Endothelial cell of hepatic sinusoid (primary cell): ENCODE data around the gene FOXO1.

Experiments used
- in situ Hi-C: cut with HindIII; loops from 2 replicates; pipeline ENCODE4 v1.10.0; 2017; ENCODE audit warnings: low sequenced_read_pairs

Gene FOXO1

DNA sequence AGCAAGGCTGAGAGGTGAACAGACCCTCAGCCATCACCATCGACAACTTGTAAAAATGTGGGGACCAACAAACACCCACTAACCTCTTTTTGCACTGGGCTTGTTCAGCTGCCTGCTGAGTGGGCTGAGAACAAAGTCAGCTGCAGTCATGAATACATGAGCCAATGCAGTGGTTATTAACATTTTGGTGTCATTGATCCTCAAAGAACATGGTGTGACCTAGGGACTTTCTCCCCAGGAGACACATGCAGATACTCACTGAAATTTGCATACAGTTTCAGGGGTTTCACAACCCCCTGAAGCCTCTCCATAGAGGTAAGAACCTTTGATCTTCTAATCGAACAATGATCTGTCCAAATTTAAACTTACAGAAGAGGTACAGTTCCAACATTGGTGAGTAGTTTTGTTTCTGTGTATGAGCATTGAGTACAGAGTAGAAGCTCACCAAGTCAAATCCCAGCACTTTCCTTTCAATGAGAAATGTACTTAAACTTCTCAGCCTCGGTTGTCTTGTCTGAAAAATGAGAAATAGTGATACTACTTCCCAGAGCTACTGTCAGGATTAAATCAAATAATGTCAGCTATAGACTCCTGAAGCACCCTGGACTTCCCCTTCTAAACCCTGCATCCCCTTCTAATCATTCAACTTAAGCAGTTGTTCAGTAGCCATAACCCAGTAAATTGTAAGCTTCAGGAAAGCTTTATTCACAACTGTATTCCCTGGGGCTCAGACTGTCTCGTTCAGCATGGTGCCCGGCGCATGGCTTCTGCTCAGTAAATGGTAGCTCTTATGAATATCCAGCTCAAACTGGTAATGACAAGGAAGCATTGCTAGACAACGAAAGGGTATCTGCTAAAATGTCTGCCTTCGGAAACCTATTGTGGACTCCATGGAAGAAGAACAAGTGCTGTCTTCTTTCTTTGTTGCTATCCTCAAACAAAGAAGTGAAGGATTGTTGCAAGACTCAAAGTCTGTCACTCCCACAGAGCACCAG is 148.7 kb downstream of the FOXO1 start:
- in situ Hi-C loops: no loop called here

DNA sequence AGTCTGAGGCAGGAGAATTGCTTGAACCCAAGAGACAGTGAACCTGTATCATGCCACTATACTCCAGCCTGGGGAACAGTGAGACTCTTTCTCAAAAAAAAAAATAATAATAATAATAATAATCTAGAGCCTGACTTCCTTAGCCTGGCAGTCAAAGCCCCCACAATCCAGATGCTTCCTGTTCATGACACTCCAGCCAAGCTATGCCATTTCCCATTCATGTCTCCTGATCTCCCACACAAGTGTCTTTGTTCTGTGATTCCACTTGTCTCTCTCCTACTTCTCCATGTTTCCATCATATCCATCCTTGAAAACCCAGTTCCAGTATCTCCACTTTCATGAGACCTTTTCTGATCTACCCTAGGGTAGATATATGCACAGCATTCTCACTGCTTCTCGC is 150.7 kb downstream of the FOXO1 start:
- in situ Hi-C loops: no loop called here

DNA sequence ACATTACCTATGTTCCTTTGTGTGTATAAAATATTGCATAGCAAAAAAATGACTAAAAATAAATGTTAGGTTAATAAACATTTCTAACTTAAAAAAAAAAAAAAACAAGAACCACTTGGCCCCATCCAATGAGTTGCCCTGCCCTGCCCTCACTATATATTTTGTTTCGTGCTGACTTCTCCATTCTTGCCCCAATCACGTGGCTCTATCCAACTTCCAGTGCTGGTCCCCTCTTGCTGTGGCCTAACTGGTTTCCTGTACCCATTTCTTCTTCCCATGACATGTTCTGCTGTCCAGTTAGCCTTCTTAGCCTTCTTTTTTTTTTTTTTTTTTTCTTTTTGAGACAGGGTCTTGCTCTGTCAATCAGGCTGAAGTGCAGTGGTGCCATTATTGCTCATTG is 151.6 kb downstream of the FOXO1 start:
- in situ Hi-C loops: no loop called here

DNA sequence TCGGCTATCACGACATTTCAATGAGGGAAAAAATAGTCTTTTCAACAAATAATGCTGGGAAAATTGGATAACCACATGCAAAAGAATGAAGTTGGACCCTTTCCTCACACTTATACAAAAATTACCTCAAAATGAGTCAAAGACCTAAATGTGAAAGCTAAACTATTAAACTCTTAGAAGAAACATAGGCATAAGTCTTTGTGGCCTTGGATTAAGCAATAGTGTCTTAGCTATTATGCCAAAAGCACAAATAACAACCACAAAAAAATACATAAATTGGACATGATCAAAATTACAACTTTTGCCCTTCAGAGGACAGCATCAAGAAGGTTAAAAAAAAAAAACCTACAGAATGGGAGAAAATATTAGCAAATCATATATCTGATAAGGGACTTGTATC is 156.6 kb downstream of the FOXO1 start:
- in situ Hi-C loops: no loop called here

DNA sequence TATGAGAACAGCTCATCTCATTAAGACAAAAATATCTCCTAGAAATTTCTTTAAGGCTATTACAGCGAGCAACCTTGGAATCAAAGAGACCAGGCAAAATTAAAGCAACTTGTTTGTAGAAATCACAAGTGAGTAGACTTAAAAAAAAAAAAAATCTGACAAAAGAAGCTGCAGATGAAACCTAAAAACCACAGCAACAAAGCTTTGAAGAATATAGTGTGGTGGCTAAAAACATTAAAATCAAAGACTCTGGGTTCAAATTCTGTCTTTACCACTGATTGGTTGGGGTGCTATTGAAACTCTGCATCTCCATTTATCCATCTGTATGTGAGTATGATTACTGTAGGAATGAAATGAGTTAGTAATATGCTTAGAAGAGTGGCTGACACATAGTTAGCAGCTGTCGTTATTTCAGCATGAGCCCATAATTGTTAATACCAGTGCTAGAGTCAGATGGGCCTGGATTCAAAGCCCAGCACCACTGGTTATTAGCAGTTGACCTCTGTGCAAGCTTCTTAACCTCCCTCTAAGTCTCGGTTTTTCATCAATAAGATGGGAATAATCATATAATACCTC is 157.6 kb downstream of the FOXO1 start:
- in situ Hi-C loops: no loop called here

DNA sequence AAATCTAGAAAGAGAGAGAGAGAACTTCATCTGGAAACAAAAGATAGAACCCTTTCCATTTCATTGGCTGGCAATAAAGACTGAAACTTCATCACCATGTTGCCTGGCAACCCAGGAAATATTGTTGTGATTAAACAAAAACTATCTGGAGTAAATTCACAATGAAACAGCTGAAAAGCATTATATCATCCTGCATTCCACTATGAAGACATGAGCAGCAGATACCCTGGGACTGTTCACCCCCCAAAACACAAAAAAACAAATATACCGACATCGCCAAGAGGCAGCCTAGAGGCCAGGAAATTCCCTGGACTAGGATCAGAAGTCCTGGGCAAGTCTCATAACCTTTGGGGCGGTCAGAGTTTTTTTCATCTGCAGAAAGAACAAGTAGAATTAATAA is 158.3 kb downstream of the FOXO1 start:
- in situ Hi-C loops: no loop called here

DNA sequence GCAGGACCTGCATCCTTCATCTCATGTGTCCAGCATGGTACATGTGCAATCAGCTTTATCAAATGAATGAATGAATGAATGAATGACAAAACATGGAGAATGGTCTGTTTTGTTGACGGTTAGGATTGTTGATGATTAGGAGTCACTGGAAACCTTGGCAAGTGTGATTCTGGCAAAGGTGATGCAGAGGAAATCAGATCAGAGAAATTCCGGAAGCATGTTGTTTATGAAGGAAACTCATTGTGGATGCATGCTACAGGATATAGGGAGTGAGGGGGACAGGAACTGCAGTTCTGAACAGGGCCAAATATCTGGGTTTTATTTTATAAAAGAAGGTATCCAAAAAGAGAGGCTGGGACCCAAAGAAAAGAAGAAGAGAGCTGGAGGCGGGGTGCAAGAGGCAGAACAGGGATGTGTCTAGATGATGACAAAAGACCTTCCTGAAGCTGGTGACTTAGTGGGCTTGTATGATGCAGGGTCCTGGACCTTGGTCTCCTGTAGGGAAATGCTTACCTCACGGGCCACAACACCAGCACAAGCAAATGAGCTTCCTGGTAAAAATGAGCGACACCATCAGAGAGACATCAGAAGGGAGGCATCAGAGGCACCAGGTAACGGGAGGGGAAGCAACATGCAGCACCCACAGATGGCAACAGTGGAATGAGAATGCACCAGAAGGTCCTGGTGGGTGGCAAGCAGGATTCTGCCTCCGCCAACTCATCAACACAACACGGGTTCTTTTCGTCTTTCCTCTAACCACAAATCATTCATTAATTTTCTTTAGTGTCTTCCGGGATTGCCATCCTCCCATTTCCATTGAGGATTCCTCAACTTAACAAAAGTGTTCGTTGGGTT is 159.6 kb downstream of the FOXO1 start:
- in situ Hi-C loops: no loop called here
